Thymus (tissue), 2 donors: ENCODE measurements around the gene MMP28. TPM values are rescaled to one million over a fixed set of nuclear protein-coding genes. Genes with fewer than 3 reads are reported as not detected.

Experiments used
- polyA plus RNA-seq: library from polyadenylated mRNA; stranded (reverse); fragments of 200-250 nt; gene quantifications from one replicate; pipeline ENCODE4 v1.2.3, GENCODE V29; 2013
- total RNA-seq: library from RNA; stranded (reverse); fragments of 120-200 nt; gene quantifications from one replicate; pipeline ENCODE4 v1.2.4, GENCODE V29; 2013
- donor health status: healthy.

The MMP28 gene
- total and polyA plus RNA-seq, 2 donors = 1.1 to 4.7 TPM

Other genes starting within 250 kb of the MMP28 start
- gene SLFN14, start 234.8 kb downstream of the MMP28 start, total RNA-seq = 0.19 TPM
- 0.02 TPM for gene SLFN14, start 234.8 kb downstream of the MMP28 start, polyA plus RNA-seq
- gene PEX12, start 217.1 kb downstream of the MMP28 start, total RNA-seq = 5.0 TPM
- gene PEX12, start 217.1 kb downstream of the MMP28 start, polyA plus RNA-seq = 4.8 TPM
- gene AP2B1, start 208.3 kb downstream of the MMP28 start, total RNA-seq = 34.7 TPM
- 39.1 TPM for gene AP2B1, start 208.3 kb downstream of the MMP28 start, polyA plus RNA-seq
- gene RASL10B, start 64.0 kb downstream of the MMP28 start, total RNA-seq = 0.76 TPM
- gene RASL10B, start 64.0 kb downstream of the MMP28 start, polyA plus RNA-seq = 0.80 TPM
- gene GAS2L2, start 42.4 kb downstream of the MMP28 start, total RNA-seq = not detected
- 0.21 TPM for gene GAS2L2, start 42.4 kb downstream of the MMP28 start, polyA plus RNA-seq
- gene C17orf50, start 34.8 kb downstream of the MMP28 start, total RNA-seq = 0.09 TPM
- 0.14 TPM for gene C17orf50, start 34.8 kb downstream of the MMP28 start, polyA plus RNA-seq
- 26.1 TPM for gene TAF15, start 13.8 kb upstream of the MMP28 start, total RNA-seq
- gene TAF15, start 13.8 kb upstream of the MMP28 start, polyA plus RNA-seq = 95.9 TPM
- 0.05 TPM for gene HEATR9, start 73.2 kb upstream of the MMP28 start, total RNA-seq
- 0.82 TPM for gene HEATR9, start 73.2 kb upstream of the MMP28 start, polyA plus RNA-seq
- 26.7 TPM for gene CCL5, start 84.7 kb upstream of the MMP28 start, total RNA-seq
- 27.4 TPM for gene CCL5, start 84.7 kb upstream of the MMP28 start, polyA plus RNA-seq
- 5.7 TPM for gene RDM1, start 135.1 kb upstream of the MMP28 start, total RNA-seq
- gene RDM1, start 135.1 kb upstream of the MMP28 start, polyA plus RNA-seq = 1.1 TPM
- gene LYZL6, start 148.1 kb upstream of the MMP28 start, total RNA-seq = not detected
- gene LYZL6, start 148.1 kb upstream of the MMP28 start, polyA plus RNA-seq = 0.11 TPM
- gene CCL16, start 185.9 kb upstream of the MMP28 start, total RNA-seq = 0.09 TPM
- gene CCL16, start 185.9 kb upstream of the MMP28 start, polyA plus RNA-seq = 0.46 TPM
- gene CCL14, start 191.1 kb upstream of the MMP28 start, total RNA-seq = 4.1 TPM
- 94.2 TPM for gene CCL14, start 191.1 kb upstream of the MMP28 start, polyA plus RNA-seq
- gene CCL15, start 205.9 kb upstream of the MMP28 start, total RNA-seq = not detected
- 0.73 TPM for gene CCL15, start 205.9 kb upstream of the MMP28 start, polyA plus RNA-seq
- gene CCL23, start 222.3 kb upstream of the MMP28 start, total RNA-seq = 0.61 TPM
- gene CCL23, start 222.3 kb upstream of the MMP28 start, polyA plus RNA-seq = 4.2 TPM